Measurements from ENCODE around the gene CLEC4M.

The CLEC4M gene, protein sequence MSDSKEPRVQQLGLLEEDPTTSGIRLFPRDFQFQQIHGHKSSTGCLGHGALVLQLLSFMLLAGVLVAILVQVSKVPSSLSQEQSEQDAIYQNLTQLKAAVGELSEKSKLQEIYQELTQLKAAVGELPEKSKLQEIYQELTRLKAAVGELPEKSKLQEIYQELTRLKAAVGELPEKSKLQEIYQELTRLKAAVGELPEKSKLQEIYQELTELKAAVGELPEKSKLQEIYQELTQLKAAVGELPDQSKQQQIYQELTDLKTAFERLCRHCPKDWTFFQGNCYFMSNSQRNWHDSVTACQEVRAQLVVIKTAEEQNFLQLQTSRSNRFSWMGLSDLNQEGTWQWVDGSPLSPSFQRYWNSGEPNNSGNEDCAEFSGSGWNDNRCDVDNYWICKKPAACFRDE

DNA sequence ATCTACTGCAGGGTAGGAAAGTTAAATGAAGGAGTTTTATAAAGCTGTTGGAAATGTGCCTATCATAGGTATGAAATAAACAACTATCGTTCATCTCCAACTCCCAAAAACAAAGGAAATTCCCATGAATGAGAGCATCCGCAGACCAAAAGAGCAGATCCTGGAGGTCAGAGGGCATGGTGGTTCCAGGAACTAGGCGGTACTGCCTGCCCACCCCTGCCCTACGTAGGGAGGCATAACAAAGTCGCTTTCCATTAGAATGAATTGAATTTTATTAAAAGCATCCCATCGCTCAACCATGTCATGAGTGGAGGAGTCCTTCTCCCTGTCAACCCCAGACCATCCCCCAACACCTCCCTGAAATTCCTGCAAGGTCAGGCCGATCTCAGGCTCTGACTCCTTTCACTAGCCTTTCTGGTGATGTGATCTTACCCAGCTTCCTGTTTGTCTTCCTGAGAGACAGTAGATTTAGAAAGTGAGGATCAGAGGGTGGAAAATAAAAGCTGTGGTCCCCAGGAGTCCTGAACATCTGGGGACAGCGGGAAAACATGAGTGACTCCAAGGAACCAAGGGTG, at the start of gene CLEC4M:
TSS of gene CLEC4M (plus strand) at position 525 of the 575 bp plus-strand sequence. CDS start at position 549, 24 bp downstream.
- no peak for DNase-seq
- TF ChIP-seq GATA1 (IDR thresholded peaks at IDR 0.05; ENCODE audit: low read depth, low read length), result no peak
- TF ChIP-seq POLR2A (IDR thresholded peaks at IDR 0.05; ENCODE audit: low read length), result no peak

- no peak for DNase-seq
- TF ChIP-seq POLR2A (IDR thresholded peaks at IDR 0.05; ENCODE audit: low read length) (no peak), GATA1 (IDR thresholded peaks at IDR 0.05; ENCODE audit: low read depth, low read length) (no peak)
Observed at GRCh38 chr19:7715671-7716070, 47.4 kb upstream of the CLEC4M start.

DNA sequence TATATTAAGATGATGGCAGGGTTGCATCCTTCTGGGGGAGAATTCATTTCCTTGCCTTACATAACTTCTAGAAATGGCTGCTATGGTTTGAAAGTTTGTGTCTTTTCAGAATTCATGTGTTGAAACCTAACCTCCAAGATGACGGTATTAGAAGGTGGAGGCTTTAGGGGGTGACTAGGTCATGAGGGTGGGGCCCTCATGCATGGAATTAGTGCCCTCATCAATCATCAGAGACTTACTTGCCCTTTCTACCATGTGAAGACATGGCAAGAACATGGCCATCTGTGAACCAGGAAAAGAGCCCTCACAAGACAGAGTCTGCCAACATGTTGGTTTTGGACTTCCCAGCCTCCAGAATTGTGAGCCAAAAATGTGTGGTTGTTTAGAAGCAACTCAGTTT, 46.3 kb upstream of the CLEC4M start:
- TF ChIP-seq GATA1 (IDR thresholded peaks at IDR 0.05; ENCODE audit: low read depth, low read length), result no peak
- TF ChIP-seq POLR2A (IDR thresholded peaks at IDR 0.05; ENCODE audit: low read length), result no peak
- no peak for DNase-seq

- TF ChIP-seq POLR2A (IDR thresholded peaks at IDR 0.05; ENCODE audit: low read length), result no peak
- TF ChIP-seq GATA1 (IDR thresholded peaks at IDR 0.05; ENCODE audit: low read depth, low read length), result no peak
- DNase-seq, result no peak
Observed at GRCh38 chr19:7718668-7719067, 44.4 kb upstream of the CLEC4M start.

- no peak for TF ChIP-seq POLR2A (IDR thresholded peaks at IDR 0.05; ENCODE audit: low read length)
- no peak for TF ChIP-seq GATA1 (IDR thresholded peaks at IDR 0.05; ENCODE audit: low read depth, low read length)
- DNase-seq, result no peak
Observed at GRCh38 chr19:7720351-7720750, 42.7 kb upstream of the CLEC4M start.

GRCh38 chr19:7722231-7722651, 40.8 kb upstream of the CLEC4M start:
- TF ChIP-seq GATA1 (IDR thresholded peaks at IDR 0.05; ENCODE audit: low read depth, low read length) (no peak), POLR2A (IDR thresholded peaks at IDR 0.05; ENCODE audit: low read length) (no peak)

GRCh38 chr19:7725791-7726190, 37.3 kb upstream of the CLEC4M start:
- no peak for DNase-seq
- no peak for TF ChIP-seq GATA1 (IDR thresholded peaks at IDR 0.05; ENCODE audit: low read depth, low read length)
- TF ChIP-seq POLR2A (IDR thresholded peaks at IDR 0.05; ENCODE audit: low read length), result no peak

More at GRCh38 chr19:7722231-7722651, 40.8 kb upstream of the CLEC4M start:
- no peak for DNase-seq

DNA sequence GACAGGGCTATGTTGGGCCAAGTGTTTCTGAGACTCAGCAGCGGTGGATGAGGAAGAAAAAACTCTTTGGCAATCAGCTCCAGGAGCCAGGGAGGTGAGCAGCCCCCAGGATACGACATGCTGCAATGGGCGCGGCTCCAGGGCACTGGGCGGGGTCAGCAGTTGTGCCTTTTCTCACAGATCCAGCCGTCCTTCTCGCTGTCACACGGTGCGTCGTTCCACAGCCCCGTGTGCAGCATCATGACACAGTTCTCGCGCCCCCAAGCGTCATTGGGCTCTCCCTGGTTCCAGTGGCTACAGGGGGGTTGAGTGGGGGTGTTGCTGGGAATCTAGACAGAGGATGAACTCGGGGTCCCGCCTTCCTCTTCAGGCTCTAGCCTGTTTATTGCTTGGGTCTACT, 33.8 kb upstream of the CLEC4M start:
- DNase-seq, result no peak
- TF ChIP-seq GATA1 (IDR thresholded peaks at IDR 0.05; ENCODE audit: low read depth, low read length) (no peak), POLR2A (IDR thresholded peaks at IDR 0.05; ENCODE audit: low read length) (no peak)

DNA sequence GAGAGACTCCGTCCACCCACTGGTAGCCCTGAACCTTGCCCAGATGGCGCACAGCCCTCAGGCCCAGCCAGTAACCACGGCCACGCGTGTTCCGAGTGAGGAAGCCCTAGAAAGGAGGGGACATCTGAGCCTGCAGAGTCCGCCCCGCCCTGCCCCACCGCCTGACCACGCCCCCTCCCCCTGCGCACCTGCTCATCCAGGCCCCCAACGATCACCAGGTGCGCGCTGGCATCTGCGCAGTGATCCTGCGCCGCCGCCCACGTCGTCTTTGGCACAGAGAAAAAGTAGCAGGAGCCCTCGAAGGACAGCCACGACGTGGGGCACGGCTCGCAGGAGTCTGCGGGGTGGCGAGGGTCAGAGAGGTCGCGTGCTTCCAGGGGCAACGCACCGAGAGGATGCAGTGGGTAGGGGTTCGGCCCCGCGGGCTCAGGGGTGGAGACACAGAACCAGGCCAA, 33.2 kb upstream of the CLEC4M start:
- no peak for TF ChIP-seq GATA1 (IDR thresholded peaks at IDR 0.05; ENCODE audit: low read depth, low read length)
- TF ChIP-seq POLR2A (IDR thresholded peaks at IDR 0.05; ENCODE audit: low read length), result no peak
- no peak for DNase-seq

GRCh38 chr19:7730286-7731217, 32.5 kb upstream of the CLEC4M start:
- no peak for DNase-seq
- TF ChIP-seq GATA1 (IDR thresholded peaks at IDR 0.05; ENCODE audit: low read depth, low read length) (no peak), POLR2A (IDR thresholded peaks at IDR 0.05; ENCODE audit: low read length) (no peak)

- no peak for TF ChIP-seq GATA1 (IDR thresholded peaks at IDR 0.05; ENCODE audit: low read depth, low read length)
- no peak for TF ChIP-seq POLR2A (IDR thresholded peaks at IDR 0.05; ENCODE audit: low read length)
Observed at GRCh38 chr19:7731218-7731595, 31.8 kb upstream of the CLEC4M start.

GRCh38 chr19:7731615-7732014, 31.4 kb upstream of the CLEC4M start:
- TF ChIP-seq POLR2A (IDR thresholded peaks at IDR 0.05; ENCODE audit: low read length) (no peak), GATA1 (IDR thresholded peaks at IDR 0.05; ENCODE audit: low read depth, low read length) (no peak)
- no peak for DNase-seq

More at GRCh38 chr19:7731218-7731595, 31.8 kb upstream of the CLEC4M start:
- no peak for DNase-seq

DNA sequence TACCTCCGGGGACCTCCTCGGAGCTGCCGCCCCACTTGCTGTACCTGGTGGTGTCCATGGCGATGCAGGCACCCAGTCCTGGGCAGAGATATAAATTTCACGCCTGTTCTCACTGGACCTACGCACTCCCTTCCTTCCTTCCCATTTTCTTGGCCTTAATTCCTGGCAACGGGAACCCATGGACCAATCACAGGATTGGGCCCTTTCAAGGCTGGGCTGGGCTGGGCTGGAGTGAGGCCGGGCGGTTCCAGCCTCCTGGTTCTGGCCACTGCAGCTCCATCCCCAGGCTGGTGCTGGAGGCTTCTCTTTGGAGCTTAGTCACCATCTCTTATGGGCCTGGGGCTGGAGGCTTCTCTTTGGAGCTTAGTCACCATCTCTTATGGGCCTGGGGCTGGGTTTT, 31.0 kb upstream of the CLEC4M start, which contains the start of gene CLEC4G:
TSS of gene CLEC4G (minus strand) at position 66 of the 400 bp plus-strand sequence. CDS start at position 58, 8 bp downstream.
- no peak for DNase-seq

DNA sequence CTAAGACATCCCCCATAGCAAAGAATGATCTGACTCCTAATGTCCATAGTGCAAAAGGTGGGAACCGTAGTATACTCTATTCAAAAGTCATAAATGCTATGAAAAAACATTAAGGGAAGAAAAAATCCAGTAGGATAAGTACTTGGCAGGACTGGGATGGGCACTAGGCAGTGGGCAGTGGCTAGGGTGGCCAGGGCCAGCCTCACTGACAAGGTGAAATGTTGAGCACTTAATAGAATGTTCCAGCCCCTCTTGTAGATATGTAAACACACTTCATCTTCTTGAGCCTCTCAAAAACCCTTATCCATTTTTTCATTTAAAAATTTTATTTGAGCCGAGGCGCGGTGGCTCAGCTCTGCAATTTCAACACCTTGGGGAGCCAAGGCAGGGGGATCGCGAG, 29.7 kb upstream of the CLEC4M start:
- TF ChIP-seq POLR2A (IDR thresholded peaks at IDR 0.05; ENCODE audit: low read length) (no peak), GATA1 (IDR thresholded peaks at IDR 0.05; ENCODE audit: low read depth, low read length) (no peak)
- DNase-seq, result no peak

More for the DNA sequence above, 31.0 kb upstream of the CLEC4M start, which contains the start of gene CLEC4G:
- TF ChIP-seq POLR2A (IDR thresholded peaks at IDR 0.05; ENCODE audit: low read length), result no peak
- no peak for TF ChIP-seq GATA1 (IDR thresholded peaks at IDR 0.05; ENCODE audit: low read depth, low read length)

Data from erythroblast (primary cell).